ENCODE measurements around the gene UBE2J2. TPM values are rescaled to one million over a fixed set of nuclear protein-coding genes. Genes with fewer than 3 reads are reported as not detected.
A peak's percentile ranks its signal among the peaks of the same experiment; 100 is the strongest.
"Not testable (repeated sequence)": the region's sequence is repeated elsewhere in the genome, so short reads cannot be mapped to it uniquely, and the experiment has no call there.

UBE2J2 gene
- total RNA-seq, 1 donor from 2014 or later, result 28.7 TPM

- not testable (repeated sequence) for H3K27ac ChIP-seq (ENCODE audit: low read depth, low read length); H3K9me3 ChIP-seq (ENCODE audit: control insufficient read depth in 3 of 3, low read length in 3 of 3); H3K27me3 ChIP-seq (ENCODE audit: control insufficient read depth in 3 of 3, insufficient read depth in 3 of 3, low read length in 3 of 3); H3K9ac ChIP-seq (ENCODE audit: low read depth in 1 of 3, low read length in 3 of 3); H3K4me3 ChIP-seq (ENCODE audit: low read length in 3 of 3)
- Histone ChIP-seq H3K36me3 (ENCODE audit: control insufficient read depth in 3 of 3, insufficient read depth in 3 of 3, low read length in 3 of 3) (peaks cover 45 to 57% (median 46%) of the 10 kb centered on the region in 3 donors), H3K4me1 (ENCODE audit: control insufficient read depth in 3 of 3, insufficient read depth in 3 of 3, low read length in 3 of 3) (peaks cover 30 to 52% (median 44%) of the 10 kb centered on the region in 3 donors)
These were observed 42.5 kb upstream of the UBE2J2 start for GRCh38 chr1:1316199-1316598.

GRCh38 chr1:1315435-1315954, 41.8 kb upstream of the UBE2J2 start:
- Histone ChIP-seq H3K4me1 (ENCODE audit: control insufficient read depth in 3 of 3, insufficient read depth in 3 of 3, low read length in 3 of 3) (peaks cover 23 to 45% (median 38%) of the 10 kb centered on the region in 3 donors), H3K4me3 (ENCODE audit: low read length in 3 of 3) (no peak overlapping the region), H3K36me3 (ENCODE audit: control insufficient read depth in 3 of 3, insufficient read depth in 3 of 3, low read length in 3 of 3) (peaks cover 49 to 60% (median 50%) of the 10 kb centered on the region in 3 donors), H3K9me3 (ENCODE audit: control insufficient read depth in 3 of 3, low read length in 3 of 3) (no peaks in the 10 kb centered on the region), H3K27me3 (ENCODE audit: control insufficient read depth in 3 of 3, insufficient read depth in 3 of 3, low read length in 3 of 3) (no peaks in the 10 kb centered on the region), H3K9ac (ENCODE audit: low read depth in 1 of 3, low read length in 3 of 3) (no peak overlapping the region), H3K27ac (ENCODE audit: low read depth, low read length) (no peak overlapping the region)

- no peaks in the 10 kb centered on the region for H3K27me3 ChIP-seq (ENCODE audit: control insufficient read depth in 3 of 3, insufficient read depth in 3 of 3, low read length in 3 of 3)
- no peak overlapping the region for H3K4me3 ChIP-seq (ENCODE audit: low read length in 3 of 3)
- peak overlapping the region in 1 of 3 donors; percentile 16 for H3K9ac ChIP-seq (ENCODE audit: low read depth in 1 of 3, low read length in 3 of 3)
- H3K4me1 ChIP-seq (ENCODE audit: control insufficient read depth in 3 of 3, insufficient read depth in 3 of 3, low read length in 3 of 3), result peaks cover 22 to 40% (median 34%) of the 10 kb centered on the region in 3 donors
- no peaks in the 10 kb centered on the region for H3K9me3 ChIP-seq (ENCODE audit: control insufficient read depth in 3 of 3, low read length in 3 of 3)
- H3K36me3 ChIP-seq (ENCODE audit: control insufficient read depth in 3 of 3, insufficient read depth in 3 of 3, low read length in 3 of 3), result peaks cover 49 to 58% (median 51%) of the 10 kb centered on the region in 3 donors
- no peak overlapping the region for H3K27ac ChIP-seq (ENCODE audit: low read depth, low read length)
These were observed 41.2 kb upstream of the UBE2J2 start for GRCh38 chr1:1314678-1315335.

GRCh38 chr1:1314237-1314586, 40.6 kb upstream of the UBE2J2 start:
- no peaks in the 10 kb centered on the region for H3K9me3 ChIP-seq (ENCODE audit: control insufficient read depth in 3 of 3, low read length in 3 of 3)
- H3K27ac ChIP-seq (ENCODE audit: low read depth, low read length), result no peak overlapping the region
- no peaks in the 10 kb centered on the region for H3K27me3 ChIP-seq (ENCODE audit: control insufficient read depth in 3 of 3, insufficient read depth in 3 of 3, low read length in 3 of 3)
- no peak overlapping the region for H3K9ac ChIP-seq (ENCODE audit: low read depth in 1 of 3, low read length in 3 of 3)
- H3K36me3 ChIP-seq (ENCODE audit: control insufficient read depth in 3 of 3, insufficient read depth in 3 of 3, low read length in 3 of 3), result peaks cover 48 to 53% (median 50%) of the 10 kb centered on the region in 3 donors
- no peak overlapping the region for H3K4me3 ChIP-seq (ENCODE audit: low read length in 3 of 3)
- H3K4me1 ChIP-seq (ENCODE audit: control insufficient read depth in 3 of 3, insufficient read depth in 3 of 3, low read length in 3 of 3), result peaks cover 28 to 40% (median 33%) of the 10 kb centered on the region in 3 donors

- peak overlapping the region in 1 of 3 donors; percentile 66 for H3K9ac ChIP-seq (ENCODE audit: low read depth in 1 of 3, low read length in 3 of 3)
- H3K4me1 ChIP-seq (ENCODE audit: control insufficient read depth in 3 of 3, insufficient read depth in 3 of 3, low read length in 3 of 3), result peaks cover 30 to 38% (median 34%) of the 10 kb centered on the region in 3 donors
- no peaks in the 10 kb centered on the region for H3K9me3 ChIP-seq (ENCODE audit: control insufficient read depth in 3 of 3, low read length in 3 of 3)
- H3K27me3 ChIP-seq (ENCODE audit: control insufficient read depth in 3 of 3, insufficient read depth in 3 of 3, low read length in 3 of 3), result no peaks in the 10 kb centered on the region
- H3K36me3 ChIP-seq (ENCODE audit: control insufficient read depth in 3 of 3, insufficient read depth in 3 of 3, low read length in 3 of 3), result peaks cover 43 to 47% (median 45%) of the 10 kb centered on the region in 3 donors
- H3K4me3 ChIP-seq (ENCODE audit: low read length in 3 of 3), result no peak overlapping the region
- no peak overlapping the region for H3K27ac ChIP-seq (ENCODE audit: low read depth, low read length)
These were observed 40.0 kb upstream of the UBE2J2 start for GRCh38 chr1:1313500-1314236.

- Histone ChIP-seq H3K9ac (ENCODE audit: low read depth in 1 of 3, low read length in 3 of 3) (peak overlapping the region in 1 of 3 donors; percentile 66), H3K36me3 (ENCODE audit: control insufficient read depth in 3 of 3, insufficient read depth in 3 of 3, low read length in 3 of 3) (peaks cover 43 to 47% (median 44%) of the 10 kb centered on the region in 3 donors), H3K27me3 (ENCODE audit: control insufficient read depth in 3 of 3, insufficient read depth in 3 of 3, low read length in 3 of 3) (no peaks in the 10 kb centered on the region), H3K4me1 (ENCODE audit: control insufficient read depth in 3 of 3, insufficient read depth in 3 of 3, low read length in 3 of 3) (peaks cover 22 to 28% (median 27%) of the 10 kb centered on the region in 3 donors), H3K9me3 (ENCODE audit: control insufficient read depth in 3 of 3, low read length in 3 of 3) (no peaks in the 10 kb centered on the region), H3K27ac (ENCODE audit: low read depth, low read length) (no peak overlapping the region), H3K4me3 (ENCODE audit: low read length in 3 of 3) (no peak overlapping the region)
These were observed 39.0 kb upstream of the UBE2J2 start for GRCh38 chr1:1312450-1313314.

- no peak overlapping the region for H3K9ac ChIP-seq (ENCODE audit: low read depth in 1 of 3, low read length in 3 of 3)
- peaks cover 39 to 45% (median 42%) of the 10 kb centered on the region in 3 donors for H3K36me3 ChIP-seq (ENCODE audit: control insufficient read depth in 3 of 3, insufficient read depth in 3 of 3, low read length in 3 of 3)
- H3K4me3 ChIP-seq (ENCODE audit: low read length in 3 of 3), result no peak overlapping the region
- no peak overlapping the region for H3K27ac ChIP-seq (ENCODE audit: low read depth, low read length)
- no peaks in the 10 kb centered on the region for H3K9me3 ChIP-seq (ENCODE audit: control insufficient read depth in 3 of 3, low read length in 3 of 3)
- H3K27me3 ChIP-seq (ENCODE audit: control insufficient read depth in 3 of 3, insufficient read depth in 3 of 3, low read length in 3 of 3), result no peaks in the 10 kb centered on the region
- H3K4me1 ChIP-seq (ENCODE audit: control insufficient read depth in 3 of 3, insufficient read depth in 3 of 3, low read length in 3 of 3), result peaks cover 27 to 34% (median 32%) of the 10 kb centered on the region in 3 donors
These were observed 37.8 kb upstream of the UBE2J2 start for GRCh38 chr1:1311107-1312104.

GRCh38 chr1:1310476-1311053, 36.9 kb upstream of the UBE2J2 start:
- Histone ChIP-seq H3K4me3 (ENCODE audit: low read length in 3 of 3) (no peak overlapping the region), H3K9me3 (ENCODE audit: control insufficient read depth in 3 of 3, low read length in 3 of 3) (no peaks in the 10 kb centered on the region), H3K36me3 (ENCODE audit: control insufficient read depth in 3 of 3, insufficient read depth in 3 of 3, low read length in 3 of 3) (peaks cover 39 to 45% (median 42%) of the 10 kb centered on the region in 3 donors), H3K4me1 (ENCODE audit: control insufficient read depth in 3 of 3, insufficient read depth in 3 of 3, low read length in 3 of 3) (peaks cover 35 to 42% (median 41%) of the 10 kb centered on the region in 3 donors), H3K27ac (ENCODE audit: low read depth, low read length) (no peak overlapping the region), H3K27me3 (ENCODE audit: control insufficient read depth in 3 of 3, insufficient read depth in 3 of 3, low read length in 3 of 3) (no peaks in the 10 kb centered on the region), H3K9ac (ENCODE audit: low read depth in 1 of 3, low read length in 3 of 3) (peak overlapping the region in 1 of 3 donors; percentile 16)
